ENCODE measurements around the gene OTUD3. TPM values are rescaled to one million over a fixed set of nuclear protein-coding genes. Genes with fewer than 3 reads are reported as not detected.

OTUD3 gene
- polyA plus RNA-seq, 1 of the 3 experiments (the other 2 are of a cell fraction), result 2.6 TPM

DNA sequence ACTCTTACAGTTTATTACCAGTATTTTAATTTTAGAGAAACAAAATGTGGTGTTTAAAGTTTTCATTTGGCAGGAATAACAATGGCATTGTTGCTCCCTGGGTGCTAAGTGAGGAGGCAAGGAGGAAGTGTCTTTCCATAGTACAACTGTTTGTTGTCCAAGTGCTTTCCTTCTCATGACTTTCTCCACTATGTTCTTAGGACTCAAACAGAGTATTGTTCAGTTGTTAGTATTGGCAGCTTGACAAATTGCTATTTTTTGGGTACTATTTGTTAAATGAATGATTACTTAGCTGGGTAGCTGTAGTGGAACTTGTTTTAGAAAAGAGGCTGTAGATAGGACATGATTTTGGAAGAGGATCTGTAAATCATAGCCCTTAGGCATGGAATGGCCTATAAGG is 7.5 kb downstream of the OTUD3 start:
- Histone ChIP-seq H3K27me3 (ENCODE audit: insufficient read depth) (no peaks in the 10 kb centered on the region), H3K9me3 (no peaks in the 10 kb centered on the region), H3K9ac (no peak overlapping the region), H3K36me3 (replicated peaks in 1 of 2; ENCODE audit: control insufficient read depth in 1 of 2, insufficient read depth in 2 of 2, low read length in 1 of 2) (peaks cover 22 to 51% of the 10 kb centered on the region in 2 experiments), H3K79me2 (ENCODE audit: insufficient read depth) (peaks cover 88% of the 10 kb centered on the region), H3K4me2 (no peak overlapping the region), H4K20me1 (ENCODE audit: insufficient read depth) (peaks cover 53% of the 10 kb centered on the region; the same call in 1 of the 2 replicates), H3K4me3 (ENCODE audit: low read depth in 2 of 2, low read length in 1 of 2) (no peak overlapping the region), H3K4me1 (ENCODE audit: control insufficient read depth in 1 of 2, insufficient read depth in 2 of 2, low read depth in 1 of 2, low read length in 1 of 2) (peaks cover 0 to 2% of the 10 kb centered on the region in 2 experiments; a peak in 2 of 4 replicates), H3K27ac (ENCODE audit: low read depth in 2 of 2, low read length in 1 of 2) (no peak overlapping the region), H3K9me2 (no peaks in the 10 kb centered on the region), H3F3A (replicated peaks; ENCODE audit: insufficient read depth) (no peaks in the 10 kb centered on the region), H2AFZ (ENCODE audit: low read depth) (no peak overlapping the region)
- DNase-seq, result no peak
- TF ChIP-seq NRF1 (IDR thresholded peaks at IDR 0.05; ENCODE audit: low read depth, low read length) (no peak), POLR2AphosphoS5 (IDR thresholded peaks at IDR 0.05; ENCODE audit: low read depth, low read length) (no peak), NFIC (IDR thresholded peaks at IDR 0.05; ENCODE audit: borderline replicate concordance) (no peak), EZH2phosphoT487 (IDR thresholded peaks at IDR 0.05; ENCODE audit: borderline replicate concordance, low read depth) (no peak), GABPA (IDR thresholded peaks at IDR 0.05; ENCODE audit: low read depth) (no peak), MEF2A (IDR thresholded peaks at IDR 0.05; ENCODE audit: borderline replicate concordance, low read depth) (no peak)
- TF ChIP-seq, protein P1, sequence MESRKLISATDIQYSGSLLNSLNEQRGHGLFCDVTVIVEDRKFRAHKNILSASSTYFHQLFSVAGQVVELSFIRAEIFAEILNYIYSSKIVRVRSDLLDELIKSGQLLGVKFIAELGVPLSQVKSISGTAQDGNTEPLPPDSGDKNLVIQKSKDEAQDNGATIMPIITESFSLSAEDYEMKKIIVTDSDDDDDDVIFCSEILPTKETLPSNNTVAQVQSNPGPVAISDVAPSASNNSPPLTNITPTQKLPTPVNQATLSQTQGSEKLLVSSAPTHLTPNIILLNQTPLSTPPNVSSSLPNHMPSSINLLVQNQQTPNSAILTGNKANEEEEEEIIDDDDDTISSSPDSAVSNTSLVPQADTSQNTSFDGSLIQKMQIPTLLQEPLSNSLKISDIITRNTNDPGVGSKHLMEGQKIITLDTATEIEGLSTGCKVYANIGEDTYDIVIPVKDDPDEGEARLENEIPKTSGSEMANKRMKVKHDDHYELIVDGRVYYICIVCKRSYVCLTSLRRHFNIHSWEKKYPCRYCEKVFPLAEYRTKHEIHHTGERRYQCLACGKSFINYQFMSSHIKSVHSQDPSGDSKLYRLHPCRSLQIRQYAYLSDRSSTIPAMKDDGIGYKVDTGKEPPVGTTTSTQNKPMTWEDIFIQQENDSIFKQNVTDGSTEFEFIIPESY (IDR thresholded peaks at IDR 0.05; ENCODE audit: borderline replicate concordance, low read depth), result no peak
- TF ChIP-seq, protein P2, sequence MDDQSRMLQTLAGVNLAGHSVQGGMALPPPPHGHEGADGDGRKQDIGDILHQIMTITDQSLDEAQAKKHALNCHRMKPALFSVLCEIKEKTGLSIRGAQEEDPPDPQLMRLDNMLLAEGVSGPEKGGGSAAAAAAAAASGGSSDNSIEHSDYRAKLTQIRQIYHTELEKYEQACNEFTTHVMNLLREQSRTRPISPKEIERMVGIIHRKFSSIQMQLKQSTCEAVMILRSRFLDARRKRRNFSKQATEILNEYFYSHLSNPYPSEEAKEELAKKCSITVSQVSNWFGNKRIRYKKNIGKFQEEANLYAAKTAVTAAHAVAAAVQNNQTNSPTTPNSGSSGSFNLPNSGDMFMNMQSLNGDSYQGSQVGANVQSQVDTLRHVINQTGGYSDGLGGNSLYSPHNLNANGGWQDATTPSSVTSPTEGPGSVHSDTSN (IDR thresholded peaks at IDR 0.05), result no peak
- POLR2A ChIA-PET, result no interaction called here
- CTCF ChIA-PET, result interaction anchor here (1.4 kb wide), 1 partner anchor 262 kb away, joined by 4 read pairs; no protein-coding TSS in a partner anchor

DNA sequence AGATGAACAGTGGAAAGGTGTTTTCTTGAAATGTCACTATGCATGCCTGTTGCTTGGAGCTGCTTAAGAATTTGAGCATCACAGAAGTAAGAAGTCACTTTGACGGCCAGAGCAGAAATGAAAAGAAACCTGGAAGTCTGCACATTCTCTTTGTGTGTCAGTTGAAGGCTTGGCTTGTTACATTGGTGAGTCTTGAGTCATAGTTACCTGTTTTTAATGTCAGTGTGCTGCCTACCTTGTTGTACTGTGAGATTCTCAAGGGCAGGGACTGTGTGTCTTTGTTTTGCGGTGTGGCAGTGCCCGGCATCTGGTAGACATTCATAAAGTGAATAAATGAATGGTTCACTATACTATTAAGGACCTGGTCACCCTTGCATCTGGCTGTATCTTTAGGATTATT is 9.9 kb downstream of the OTUD3 start:
- no peaks in the 10 kb centered on the region for H3K9me2 ChIP-seq
- H3K4me2 ChIP-seq, result no peak overlapping the region
- DNase-seq, result no peak
- ChIA-PET CTCF (interaction anchor here (0.7 kb wide), 1 partner anchor 26 kb away, joined by 3 read pairs; no protein-coding TSS in a partner anchor), POLR2A (no interaction called here)
- peaks cover 30 to 74% of the 10 kb centered on the region in 2 experiments for H3K36me3 ChIP-seq (replicated peaks in 1 of 2; ENCODE audit: control insufficient read depth in 1 of 2, insufficient read depth in 2 of 2, low read length in 1 of 2)
- no peaks in the 10 kb centered on the region for H3F3A ChIP-seq (replicated peaks; ENCODE audit: insufficient read depth)
- H3K27me3 ChIP-seq (ENCODE audit: insufficient read depth), result no peaks in the 10 kb centered on the region
- WGBS (ENCODE audit: low lambda C conversion rate), result 90% methylated on average over 3 of the region's 3 CpGs
- H4K20me1 ChIP-seq (ENCODE audit: insufficient read depth), result peaks cover 39% of the 10 kb centered on the region; the same call in 1 of the 2 replicates
- no peak overlapping the region for H3K9ac ChIP-seq
- H3K4me3 ChIP-seq (ENCODE audit: low read depth in 2 of 2, low read length in 1 of 2), result no peak overlapping the region
- H3K9me3 ChIP-seq, result no peaks in the 10 kb centered on the region
- H3K79me2 ChIP-seq (ENCODE audit: insufficient read depth), result peaks cover 65% of the 10 kb centered on the region
- H3K4me1 ChIP-seq (ENCODE audit: control insufficient read depth in 1 of 2, insufficient read depth in 2 of 2, low read depth in 1 of 2, low read length in 1 of 2), result no peaks in the 10 kb centered on the region
- no peak for TF ChIP-seq TEAD4 (IDR thresholded peaks at IDR 0.05; ENCODE audit: borderline replicate concordance, insufficient read depth)
- no peak for TF ChIP-seq ELF1 (IDR thresholded peaks at IDR 0.05)
- no peak overlapping the region for H2AFZ ChIP-seq (ENCODE audit: low read depth)
- no peak overlapping the region for H3K27ac ChIP-seq (ENCODE audit: low read depth in 2 of 2, low read length in 1 of 2)

All from SK-N-SH (cell line).